Skeletal muscle satellite cell (primary cell): ENCODE data around the gene SLC22A12.
"Not testable (repeated sequence)": the region's sequence is repeated elsewhere in the genome, so short reads cannot be mapped to it uniquely, and the experiment has no call there.

ENCODE experiments used
- H3K27me3 ChIP-seq: 2 replicates; pipeline ENCODE4 v1.7.0; 2013; ENCODE audit warnings: low read length; ENCODE audit not compliant: control insufficient read depth, insufficient read depth
- H3K36me3 ChIP-seq: 2 replicates; pipeline ENCODE4 v1.7.0; 2013; ENCODE audit warnings: mild to moderate bottlenecking, control low read depth, low read length; ENCODE audit not compliant: insufficient read depth
- H3K4me1 ChIP-seq: 2 replicates; pipeline ENCODE4 v1.7.0; 2013; ENCODE audit warnings: low read length; ENCODE audit not compliant: control insufficient read depth, insufficient read depth
- H3K4me2 ChIP-seq: 2 replicates; pipeline ENCODE4 v1.7.0; 2013; ENCODE audit warnings: mild to moderate bottlenecking, low read length
- H3K4me3 ChIP-seq: 2 replicates; pipeline ENCODE4 v1.7.0; 2013; ENCODE audit warnings: low read length
- H3K9ac ChIP-seq: 2 replicates; pipeline ENCODE4 v1.7.0; 2013; ENCODE audit warnings: mild to moderate bottlenecking, low read depth, low read length, moderate library complexity
- H3K9me3 ChIP-seq: replicated peaks from 2 replicates; pipeline ENCODE4 v1.7.0; 2013; ENCODE audit warnings: mild to moderate bottlenecking, control low read depth, low read length

Gene SLC22A12

GRCh38 chr11:64556721-64557250 is 34.2 kb upstream of the SLC22A12 start:
- no peak overlapping the region for H3K4me2 ChIP-seq
- no peak overlapping the region for H3K9ac ChIP-seq
- peaks cover 24% of the 10 kb centered on the region for H3K27me3 ChIP-seq
- no peaks in the 10 kb centered on the region for H3K36me3 ChIP-seq
- H3K4me1 ChIP-seq, result peaks cover 25% of the 10 kb centered on the region
- H3K4me3 ChIP-seq, result no peak overlapping the region
- no peaks in the 10 kb centered on the region for H3K9me3 ChIP-seq

GRCh38 chr11:64558065-64558745 is 32.8 kb upstream of the SLC22A12 start:
- Histone ChIP-seq H3K9me3 (no peaks in the 10 kb centered on the region), H3K36me3 (no peaks in the 10 kb centered on the region), H3K27me3 (peaks cover 18% of the 10 kb centered on the region), H3K9ac (no peak overlapping the region), H3K4me3 (no peak overlapping the region), H3K4me1 (peaks cover 25% of the 10 kb centered on the region), H3K4me2 (no peak overlapping the region)

- Histone ChIP-seq H3K4me3 (no peak overlapping the region), H3K9ac (no peak overlapping the region), H3K36me3 (no peaks in the 10 kb centered on the region), H3K4me1 (peaks cover 21% of the 10 kb centered on the region), H3K4me2 (no peak overlapping the region), H3K9me3 (no peaks in the 10 kb centered on the region), H3K27me3 (peaks cover 18% of the 10 kb centered on the region)
Observed at GRCh38 chr11:64558869-64559268, 32.2 kb upstream of the SLC22A12 start.

- Histone ChIP-seq H3K9ac (no peak overlapping the region), H3K9me3 (no peaks in the 10 kb centered on the region), H3K36me3 (no peaks in the 10 kb centered on the region), H3K4me2 (no peak overlapping the region), H3K27me3 (peaks cover 18% of the 10 kb centered on the region), H3K4me1 (peaks cover 15% of the 10 kb centered on the region), H3K4me3 (no peak overlapping the region)
Observed at GRCh38 chr11:64559351-64560138, 31.5 kb upstream of the SLC22A12 start.

GRCh38 chr11:64560139-64560771 is 30.8 kb upstream of the SLC22A12 start:
- Histone ChIP-seq H3K27me3 (peaks cover 18% of the 10 kb centered on the region), H3K4me1 (peaks cover 7% of the 10 kb centered on the region), H3K4me3 (no peak overlapping the region), H3K4me2 (no peak overlapping the region), H3K9ac (no peak overlapping the region), H3K9me3 (no peaks in the 10 kb centered on the region), H3K36me3 (no peaks in the 10 kb centered on the region)

GRCh38 chr11:64560941-64561340 is 30.1 kb upstream of the SLC22A12 start:
- no peaks in the 10 kb centered on the region for H3K9me3 ChIP-seq
- no peaks in the 10 kb centered on the region for H3K36me3 ChIP-seq
- no peak overlapping the region for H3K4me2 ChIP-seq
- H3K4me1 ChIP-seq, result peaks cover under 1% of the 10 kb centered on the region
- H3K27me3 ChIP-seq, result peaks cover 18% of the 10 kb centered on the region
- H3K4me3 ChIP-seq, result no peak overlapping the region
- no peak overlapping the region for H3K9ac ChIP-seq

- not testable (repeated sequence) for H3K4me2 ChIP-seq, H3K4me3 ChIP-seq, H3K9ac ChIP-seq, H3K36me3 ChIP-seq, H3K4me1 ChIP-seq, H3K9me3 ChIP-seq
- H3K27me3 ChIP-seq, result peaks cover 18% of the 10 kb centered on the region
Observed at GRCh38 chr11:64561429-64561828, 29.6 kb upstream of the SLC22A12 start.

GRCh38 chr11:64561984-64562722 is 28.9 kb upstream of the SLC22A12 start:
- Histone ChIP-seq H3K9ac (no peak overlapping the region), H3K27me3 (peaks cover 18% of the 10 kb centered on the region), H3K4me2 (no peak overlapping the region), H3K4me1 (peaks cover 11% of the 10 kb centered on the region), H3K36me3 (no peaks in the 10 kb centered on the region), H3K4me3 (no peak overlapping the region), H3K9me3 (no peaks in the 10 kb centered on the region)

- Histone ChIP-seq H3K9me3 (no peaks in the 10 kb centered on the region), H3K27me3 (peaks cover 18% of the 10 kb centered on the region), H3K4me1 (peaks cover 11% of the 10 kb centered on the region), H3K9ac (no peak overlapping the region), H3K4me3 (no peak overlapping the region), H3K4me2 (no peak overlapping the region), H3K36me3 (no peaks in the 10 kb centered on the region)
Observed at GRCh38 chr11:64562723-64563351, 28.2 kb upstream of the SLC22A12 start.

- Histone ChIP-seq H3K9ac (no peak overlapping the region), H3K4me1 (peaks cover 11% of the 10 kb centered on the region), H3K4me3 (no peak overlapping the region), H3K36me3 (no peaks in the 10 kb centered on the region), H3K4me2 (no peak overlapping the region), H3K9me3 (no peaks in the 10 kb centered on the region), H3K27me3 (peaks cover 16% of the 10 kb centered on the region)
Observed at GRCh38 chr11:64563966-64564365, 27.1 kb upstream of the SLC22A12 start.

- H3K9ac ChIP-seq, result no peak overlapping the region
- H3K27me3 ChIP-seq, result peaks cover 16% of the 10 kb centered on the region
- no peaks in the 10 kb centered on the region for H3K36me3 ChIP-seq
Observed at GRCh38 chr11:64564419-64564818, 26.6 kb upstream of the SLC22A12 start.

More at GRCh38 chr11:64564419-64564818, 26.6 kb upstream of the SLC22A12 start:
- H3K9me3 ChIP-seq, result no peaks in the 10 kb centered on the region
- peaks cover 11% of the 10 kb centered on the region for H3K4me1 ChIP-seq
- no peak overlapping the region for H3K4me2 ChIP-seq
- no peak overlapping the region for H3K4me3 ChIP-seq
